GDM1 (cell line): Measurements from ENCODE around the gene ATR.
"Not testable (repeated sequence)": the region's sequence is repeated elsewhere in the genome, so short reads cannot be mapped to it uniquely, and the experiment has no call there.

Source experiments
- DNase-seq: peaks from one replicate; lab custom pipeline; 2025; lab: John Stamatoyannopoulos, UW

ATR gene

DNA sequence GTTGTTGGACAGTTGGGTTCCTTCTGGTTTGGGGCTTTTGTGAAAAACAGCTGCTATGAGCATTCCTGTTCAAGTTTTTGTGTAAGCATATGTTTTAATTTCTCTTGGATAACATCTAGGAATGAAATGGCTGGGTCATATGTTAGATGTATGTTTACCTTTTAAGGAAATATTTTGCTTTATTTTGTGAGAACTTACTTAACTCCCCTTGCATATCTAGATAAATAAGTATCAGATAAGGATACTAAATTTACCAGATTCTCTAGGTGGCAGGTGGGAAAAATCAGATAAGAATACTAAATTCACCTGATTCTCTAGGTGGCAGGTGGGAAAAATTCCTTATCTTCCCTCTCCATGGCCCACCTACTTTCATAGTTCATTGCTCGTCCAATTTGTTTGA lies 16.6 kb upstream of the ATR start:
- DNase-seq, result no peak

DNA sequence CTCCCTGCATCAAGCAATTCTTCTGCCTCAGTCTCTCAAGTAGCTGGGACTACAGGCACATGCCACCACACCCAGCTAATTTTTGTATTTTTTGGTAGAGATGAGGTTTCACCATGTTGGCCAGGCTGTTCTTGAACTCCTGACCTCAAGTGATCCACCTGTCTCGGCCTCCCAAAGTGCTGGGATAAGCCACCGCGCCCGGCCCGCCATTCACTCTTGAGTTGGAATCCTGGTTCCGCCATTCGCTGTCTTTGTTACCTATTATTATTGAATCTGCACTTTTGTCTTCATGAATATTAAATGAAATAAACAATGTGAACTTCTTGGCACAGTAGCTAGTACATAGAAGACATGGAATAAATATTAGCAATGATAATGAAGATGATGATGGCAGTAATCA lies 13.7 kb upstream of the ATR start:
- not testable (repeated sequence) for DNase-seq

DNA sequence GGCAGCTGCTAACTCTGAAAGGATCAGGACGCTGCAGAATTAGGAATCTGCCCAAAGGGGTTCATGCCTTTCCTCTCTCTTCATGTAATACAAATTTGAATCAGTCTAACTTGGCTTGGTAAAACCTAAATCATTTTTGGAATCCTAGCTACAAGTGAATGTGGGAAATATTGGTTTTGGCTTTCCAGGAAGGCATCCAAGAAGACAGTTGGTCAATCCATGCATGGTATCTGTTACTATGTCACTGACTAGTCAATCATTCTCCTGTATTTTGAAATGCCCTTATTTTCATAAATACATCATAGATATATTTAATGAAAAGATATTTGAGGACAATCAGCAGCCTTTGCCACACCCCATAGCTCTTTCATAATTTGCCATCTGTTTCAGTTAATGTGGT lies 10.2 kb upstream of the ATR start:
- DNase-seq, result no peak

DNA sequence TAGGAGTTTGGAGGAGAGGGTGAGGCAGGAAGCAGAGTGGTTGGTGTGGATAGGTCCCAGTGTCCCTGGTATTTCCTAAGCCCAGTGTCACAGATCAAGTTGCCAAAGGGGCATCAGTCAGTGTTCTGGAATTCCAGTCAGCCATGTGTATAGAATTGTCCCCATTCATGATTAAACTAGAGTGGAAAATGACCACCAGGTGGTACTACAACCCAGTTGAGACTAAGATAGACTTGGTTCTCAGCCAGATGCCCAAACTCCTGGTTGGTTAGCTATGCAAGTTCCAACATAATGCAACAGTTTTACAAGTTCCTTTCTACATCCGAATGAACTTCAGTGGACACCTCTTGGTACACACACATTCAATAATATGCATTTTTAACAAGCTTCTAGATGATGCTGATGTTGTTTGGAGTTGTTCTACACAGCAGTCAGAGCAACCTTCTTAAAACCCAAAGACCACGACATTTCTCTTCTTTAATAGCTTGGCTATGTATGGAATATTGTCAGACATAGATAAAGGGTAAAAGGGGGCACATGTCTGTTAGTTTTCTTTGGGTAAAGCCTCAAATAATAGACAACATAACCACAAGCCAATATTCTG lies 8.4 kb upstream of the ATR start:
- DNase-seq, result peak; percentile 49

DNA sequence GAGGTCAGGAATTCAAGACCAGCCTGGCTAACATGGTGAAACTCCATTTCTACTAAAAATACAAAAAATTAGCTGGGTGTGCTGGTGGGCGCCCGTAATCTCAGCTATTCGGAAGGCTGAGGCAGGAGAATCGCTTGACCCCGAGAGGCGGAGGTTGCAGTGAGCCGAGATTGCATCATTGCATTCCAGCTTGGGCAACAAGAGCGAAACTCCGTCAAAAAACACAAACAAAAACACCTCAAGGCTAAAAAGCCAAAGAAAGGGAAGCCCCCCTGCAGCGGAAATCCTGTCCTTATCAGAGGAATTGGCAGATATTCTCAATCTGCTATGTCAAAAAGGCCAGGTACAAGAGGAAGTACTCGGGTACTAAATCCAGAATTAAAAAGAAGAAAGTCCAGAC lies 2.5 kb upstream of the ATR start:
- DNase-seq, result not testable (repeated sequence)

DNA sequence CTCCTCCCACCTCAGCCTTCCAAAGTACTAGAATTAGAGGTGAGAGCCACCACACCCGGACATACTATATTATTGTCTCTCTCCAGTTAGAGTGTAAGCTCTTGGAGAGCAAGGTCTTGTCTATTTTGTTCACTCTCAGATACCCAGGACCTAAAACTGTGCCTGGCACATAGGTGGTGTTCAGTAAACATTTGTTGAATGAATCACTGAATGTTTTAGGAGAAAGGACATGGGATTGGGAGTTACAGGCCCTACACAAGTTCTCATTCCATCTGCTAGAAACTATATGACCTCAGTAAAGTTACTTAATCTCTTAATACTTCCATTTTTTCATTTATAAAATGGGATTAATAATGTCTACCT lies 1.5 kb upstream of the ATR start:
- DNase-seq, result no peak

DNA sequence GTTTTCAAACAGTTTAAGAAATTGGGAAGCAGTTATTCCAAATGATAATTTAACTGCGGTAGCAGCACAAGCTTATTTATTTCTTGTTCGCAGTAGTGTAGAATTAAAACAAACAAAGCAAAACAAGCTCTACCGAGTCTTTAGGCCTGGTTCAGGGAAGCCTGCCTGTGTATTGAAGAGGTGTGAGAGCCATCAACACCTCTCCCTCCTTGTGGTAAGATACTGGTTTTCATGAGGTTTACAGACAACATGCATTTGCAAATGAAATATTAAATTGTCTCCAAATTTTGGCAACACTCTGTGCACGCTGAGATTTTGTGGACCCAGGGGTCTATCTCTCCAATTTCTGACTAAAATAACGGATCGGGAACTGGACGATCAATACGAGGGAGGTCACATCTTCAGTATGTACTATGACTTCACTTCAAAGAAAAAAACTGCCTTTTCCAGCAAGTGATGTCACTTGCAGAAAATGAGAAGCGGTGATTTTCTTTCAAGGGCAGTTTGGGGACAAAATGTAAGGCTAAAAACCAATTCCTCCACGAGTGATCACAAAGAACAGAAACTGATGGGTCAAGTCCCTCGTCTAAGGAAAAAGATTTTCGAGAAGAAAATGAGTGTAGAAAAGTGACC lies 721 bp downstream of the ATR start:
- DNase-seq, result no peak

DNA sequence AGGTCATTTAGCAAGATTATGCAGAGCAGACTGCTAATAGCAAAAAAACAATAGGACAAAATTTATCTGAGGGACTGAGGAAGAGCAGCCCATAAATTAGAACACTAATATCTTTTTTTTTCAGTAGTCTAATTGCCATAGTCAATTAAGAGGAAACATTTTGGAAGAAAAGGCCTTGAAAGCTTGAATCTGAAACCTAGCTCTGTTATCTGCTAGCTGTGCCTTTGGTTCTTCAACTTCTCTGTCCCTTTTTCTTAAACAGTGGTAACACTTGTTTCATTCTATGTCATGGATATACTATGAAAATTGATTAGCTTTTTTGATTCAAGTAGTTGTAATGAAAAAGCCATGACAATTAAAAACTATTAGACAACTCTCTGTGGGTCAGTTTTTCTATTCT lies 1.7 kb downstream of the ATR start:
- no peak for DNase-seq

DNA sequence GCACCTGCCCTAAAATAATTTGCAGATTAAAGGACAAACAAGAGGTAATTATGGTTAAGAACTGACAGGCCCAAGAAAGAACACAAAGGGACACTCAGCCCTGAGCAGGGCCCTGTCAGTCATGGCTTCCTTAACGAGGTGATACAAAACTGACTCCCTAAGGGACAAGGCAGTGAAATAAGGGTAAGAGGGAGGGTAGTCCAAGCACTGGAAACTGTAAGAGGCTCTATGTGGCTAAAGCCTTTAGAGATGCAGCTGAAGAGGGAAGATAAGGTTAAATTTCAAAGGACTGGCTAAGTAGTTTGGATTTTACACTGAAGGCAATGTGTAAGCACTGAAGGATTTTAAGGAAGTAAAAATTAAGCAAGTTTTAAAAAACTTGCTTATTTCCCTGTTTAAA lies 3.9 kb downstream of the ATR start:
- no peak for DNase-seq

DNA sequence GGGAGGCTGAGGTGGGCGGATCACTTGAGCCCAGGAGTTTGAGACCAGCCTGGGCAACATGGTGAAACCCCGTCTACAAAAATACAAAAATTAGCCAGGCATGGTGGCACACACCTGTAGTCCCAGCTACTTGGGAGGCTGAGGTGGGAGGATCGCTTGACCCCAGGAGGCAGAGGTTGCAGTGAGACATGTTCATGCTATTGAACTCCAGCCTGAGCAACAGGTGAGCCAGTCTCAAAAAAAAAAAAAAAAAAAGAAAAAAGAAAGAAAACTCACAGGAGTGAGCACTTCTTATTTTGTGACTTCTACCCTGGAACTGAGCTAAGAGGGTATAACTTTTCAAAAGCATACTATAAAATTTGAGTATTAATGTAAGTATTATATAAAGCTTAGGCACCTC lies 4.3 kb downstream of the ATR start:
- DNase-seq, result not testable (repeated sequence)

DNA sequence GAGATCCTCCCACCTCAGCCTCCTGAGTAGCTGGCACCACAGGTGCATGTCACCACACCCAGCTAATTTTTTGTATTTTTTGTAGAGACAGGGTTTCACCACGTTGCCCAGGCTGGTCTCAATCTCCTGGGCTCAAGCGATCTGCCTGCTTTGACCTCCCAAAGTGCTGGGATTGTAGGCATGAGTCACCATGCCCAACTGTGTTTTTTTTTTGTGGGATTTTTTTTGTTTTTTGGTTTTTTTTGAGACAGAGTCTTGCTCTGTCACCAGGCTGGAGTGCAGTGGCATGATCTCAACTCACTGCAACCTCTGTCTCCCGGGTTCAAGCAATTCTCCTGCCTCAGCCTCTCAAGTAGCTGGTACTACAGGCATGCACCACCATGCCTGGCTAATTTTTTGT lies 9.1 kb downstream of the ATR start:
- DNase-seq, result not testable (repeated sequence)

DNA sequence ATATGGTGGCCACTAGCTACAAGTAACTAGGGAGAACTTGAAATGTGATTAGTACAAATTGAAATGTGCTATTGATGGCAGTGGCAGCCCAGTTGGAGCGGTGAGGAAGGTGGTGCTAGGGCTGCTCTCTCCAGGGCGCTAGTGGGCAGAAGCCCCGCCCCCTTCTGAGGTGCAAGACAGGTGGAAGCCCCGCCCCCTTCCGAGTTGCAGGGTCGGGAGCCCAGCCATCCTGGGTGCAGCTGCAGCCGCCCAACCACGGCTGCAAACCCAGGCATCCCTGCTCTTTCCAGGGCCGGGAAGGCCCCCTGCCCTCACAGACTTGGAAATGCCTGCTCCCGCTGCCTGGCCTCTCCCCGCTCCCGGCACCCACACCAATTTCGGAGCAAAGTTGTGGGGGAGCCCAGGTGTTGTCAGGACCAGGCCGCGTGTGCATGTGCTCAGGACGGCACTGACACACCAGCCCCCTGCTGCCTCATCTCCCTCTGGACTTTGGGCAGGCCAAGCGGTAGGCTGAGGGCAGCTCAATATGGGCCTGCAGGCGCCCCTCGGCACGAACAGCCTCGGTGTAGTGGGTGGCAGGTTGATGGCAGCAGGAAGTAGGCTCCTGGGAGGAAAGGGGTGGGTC lies 10.0 kb downstream of the ATR start:
- DNase-seq, result no peak

DNA sequence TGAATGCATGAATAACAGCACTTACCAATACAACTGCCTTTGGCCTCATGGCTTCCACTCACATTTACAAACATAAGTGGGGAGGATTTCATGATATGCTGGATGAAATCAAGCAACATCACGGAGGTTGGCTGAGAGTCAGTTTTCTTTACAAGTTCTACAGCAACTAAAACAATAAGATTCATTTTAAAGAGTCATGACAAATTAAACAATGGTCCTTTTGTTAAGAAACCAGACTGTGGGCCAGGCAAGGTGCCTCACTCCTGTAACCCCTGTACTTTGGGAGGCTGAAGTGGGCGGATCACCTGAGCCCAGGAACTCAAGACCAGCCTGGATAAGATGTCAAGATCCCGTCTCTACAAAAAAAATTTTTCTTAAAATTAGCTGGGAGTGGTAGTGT lies 12.4 kb downstream of the ATR start:
- DNase-seq, result no peak

DNA sequence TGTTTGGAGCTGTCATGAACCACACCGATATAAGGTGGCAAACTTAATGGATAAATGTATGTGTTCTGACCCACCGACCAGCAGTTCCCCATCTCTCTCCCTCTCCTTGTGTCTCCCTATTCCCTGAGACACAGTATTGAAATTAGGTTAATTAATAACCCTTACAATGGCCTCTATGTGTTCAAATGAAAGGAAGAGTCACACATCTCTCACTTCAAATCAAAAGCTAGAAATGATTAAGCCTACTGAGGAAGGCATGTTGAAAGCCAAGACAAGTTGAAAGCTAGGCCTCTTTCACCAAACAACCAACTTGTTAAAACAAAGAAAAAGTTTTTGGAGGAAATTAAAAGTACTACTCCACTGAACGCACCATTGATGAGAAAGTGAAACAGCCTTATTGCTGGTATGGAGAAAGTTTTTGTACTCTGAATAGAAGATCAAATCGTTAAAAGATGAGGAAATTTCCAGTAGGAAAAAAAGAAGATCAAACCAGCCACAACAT lies 15.0 kb downstream of the ATR start:
- no peak for DNase-seq

DNA sequence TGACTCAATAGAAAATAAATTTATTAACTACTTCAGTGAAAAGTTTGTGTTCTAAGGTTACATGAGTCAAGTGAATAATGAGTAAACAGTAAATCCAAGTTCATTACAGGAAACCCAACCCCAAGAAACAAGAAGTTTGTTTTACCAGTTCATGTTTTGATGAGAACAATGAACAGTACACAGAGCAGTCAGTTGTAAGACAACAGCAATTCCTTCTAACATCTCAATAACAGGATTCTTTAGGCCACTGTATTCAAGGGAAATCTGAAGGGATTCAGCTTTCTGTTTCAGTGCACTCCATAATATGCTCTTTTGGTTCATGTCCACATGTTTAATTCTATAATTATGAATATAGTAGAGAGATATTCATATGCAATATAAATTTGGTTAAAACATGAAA lies 18.4 kb downstream of the ATR start:
- no peak for DNase-seq

DNA sequence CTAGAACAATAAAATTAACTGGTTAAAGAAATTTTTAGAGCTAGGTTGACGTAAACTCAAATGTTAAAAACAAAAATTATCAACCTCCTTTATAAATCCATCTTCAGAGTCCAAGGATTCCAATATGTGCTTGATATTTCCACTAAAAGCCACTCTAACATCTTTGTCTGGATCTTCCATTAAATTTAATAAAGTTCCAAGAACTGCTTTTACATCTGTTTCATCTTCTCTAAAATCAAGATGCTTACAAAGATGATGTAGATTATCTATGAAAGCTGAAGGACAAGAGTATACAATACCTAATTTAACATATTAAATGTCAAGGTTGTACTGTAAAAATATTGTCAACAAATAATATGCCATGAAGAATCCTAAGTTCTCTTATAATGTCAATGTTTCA lies 24.8 kb downstream of the ATR start:
- no peak for DNase-seq

DNA sequence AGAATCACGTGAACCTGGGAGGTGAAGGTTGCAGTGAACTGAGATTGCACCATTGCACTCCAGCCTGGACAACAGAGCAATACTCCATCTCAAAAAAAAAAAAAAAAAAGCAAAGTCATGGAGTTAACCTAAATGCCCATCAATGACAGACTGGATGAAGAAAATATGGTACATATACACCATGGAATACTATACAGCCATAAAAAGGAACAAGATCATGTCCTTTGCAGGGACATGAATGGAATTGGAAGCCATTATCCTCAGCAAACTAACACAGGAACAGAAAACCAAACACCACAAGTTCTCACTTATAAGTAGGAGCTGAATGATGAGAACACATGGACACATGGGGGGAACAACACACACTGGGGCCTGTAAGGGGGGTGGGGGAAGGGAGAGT lies 26.0 kb downstream of the ATR start:
- DNase-seq, result not testable (repeated sequence)

DNA sequence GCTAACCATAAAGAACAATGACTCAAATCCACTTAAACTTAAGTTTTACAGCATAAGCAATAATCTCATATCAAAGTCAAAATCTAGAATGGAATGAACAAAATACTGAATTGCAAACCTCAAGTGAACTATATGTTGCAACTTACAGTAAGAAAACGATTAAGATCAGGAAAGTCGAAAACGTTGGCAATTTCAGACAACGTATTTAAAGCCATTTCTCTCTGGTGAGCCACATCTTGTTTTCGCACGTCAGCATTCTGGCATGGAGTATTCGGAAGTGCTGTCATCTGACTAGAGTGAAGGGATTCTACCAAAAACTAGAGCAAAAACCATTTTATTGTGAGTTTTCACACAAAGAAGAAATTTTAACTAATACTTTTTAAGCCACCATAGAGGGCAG lies 28.5 kb downstream of the ATR start:
- no peak for DNase-seq

DNA sequence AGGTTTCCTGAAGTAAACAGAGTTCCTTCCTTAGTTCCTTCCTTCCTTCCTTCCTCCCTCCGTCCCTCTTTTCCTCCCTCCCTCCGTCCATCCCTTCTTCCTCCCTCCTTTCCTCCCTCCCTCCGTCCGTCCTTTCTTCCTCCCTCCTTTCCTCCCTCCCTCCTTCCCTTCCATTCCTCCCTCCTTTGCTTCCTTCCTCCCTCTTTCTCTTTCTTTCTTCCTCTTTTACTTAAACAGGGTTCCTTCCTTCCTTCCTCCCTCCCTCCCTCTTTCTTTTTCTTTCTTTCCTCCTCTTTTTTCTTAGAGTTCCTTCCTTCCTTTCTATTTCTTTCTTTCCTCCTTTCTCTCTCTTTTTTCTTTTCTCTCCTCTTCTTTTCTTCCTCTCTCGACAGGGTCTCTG lies 35.2 kb downstream of the ATR start:
- no peak for DNase-seq

DNA sequence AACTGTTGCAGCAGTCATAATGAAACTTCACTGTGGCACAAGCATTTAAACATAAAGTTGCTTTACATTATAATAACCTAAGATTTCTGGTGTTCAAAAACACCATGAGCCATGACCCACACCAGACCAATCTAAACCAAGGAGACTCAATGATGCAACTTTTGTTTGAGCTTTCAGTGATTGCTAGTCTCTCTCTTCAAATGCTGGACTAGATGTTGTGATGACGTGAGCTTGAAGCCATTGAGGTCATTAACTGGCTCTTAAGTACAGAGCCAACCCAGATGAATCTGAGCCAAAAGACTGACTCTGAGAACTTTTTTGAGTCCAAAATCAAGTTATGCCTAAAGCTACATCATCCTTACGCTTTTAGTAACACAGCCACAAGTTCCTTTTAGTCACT lies 36.5 kb downstream of the ATR start:
- no peak for DNase-seq

DNA sequence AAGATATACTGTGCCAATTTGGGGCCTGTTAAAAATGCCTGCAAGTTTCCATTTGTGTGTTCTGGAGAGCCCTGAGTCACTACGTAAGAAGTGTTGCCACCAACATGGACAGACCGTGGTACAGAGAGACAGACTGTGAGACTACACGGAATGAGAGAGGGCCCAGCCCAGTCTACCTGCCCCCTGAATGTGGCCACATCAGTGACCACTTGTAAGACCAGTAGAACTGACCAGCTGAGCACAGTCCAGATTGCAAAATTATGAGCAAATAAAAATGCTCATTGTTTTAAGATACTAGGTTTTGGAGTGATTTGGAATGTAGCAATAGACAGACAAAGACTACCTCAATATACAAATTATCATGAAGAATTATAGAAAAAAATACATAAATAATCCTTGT lies 42.0 kb downstream of the ATR start:
- DNase-seq, result no peak

DNA sequence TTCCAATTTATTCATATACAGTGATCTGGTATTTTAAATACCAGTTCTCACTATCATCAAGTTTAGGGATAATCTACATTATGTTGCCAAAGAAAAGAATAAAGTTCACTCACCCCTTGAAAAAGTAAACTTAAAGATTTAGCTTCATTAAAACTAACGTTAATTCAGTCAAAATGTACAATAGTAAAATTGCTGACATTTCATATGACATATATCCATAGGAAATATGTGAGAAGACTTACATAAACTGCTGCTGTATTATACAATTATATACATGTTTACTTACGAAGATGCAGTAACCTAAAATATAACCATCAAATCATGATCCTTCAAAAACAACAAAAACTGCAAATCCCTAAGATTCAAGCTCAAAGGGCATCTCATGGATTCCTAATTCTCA lies 44.0 kb downstream of the ATR start:
- DNase-seq, result no peak

DNA sequence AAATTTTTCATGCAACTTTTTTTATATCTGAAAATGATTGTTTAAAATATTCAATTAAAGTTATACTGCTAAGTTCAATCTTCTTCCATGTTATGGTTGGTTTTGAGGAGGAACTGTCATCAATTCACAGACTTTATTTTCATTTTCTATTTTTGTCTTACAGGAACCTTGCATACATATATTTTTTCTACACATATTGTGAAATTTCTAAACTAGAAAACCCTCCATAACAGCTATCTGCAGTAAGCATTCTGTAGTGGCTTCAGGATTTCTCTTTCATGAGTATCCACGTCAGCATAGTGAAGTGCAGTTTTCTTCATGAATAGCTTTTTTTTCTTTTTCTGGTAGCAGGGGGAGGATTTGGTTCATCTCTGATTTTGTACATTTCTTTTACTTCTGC lies 48.2 kb downstream of the ATR start:
- DNase-seq, result no peak
